ENCODE measurements around the gene FAM83G.
"Not testable (repeated sequence)": the region's sequence is repeated elsewhere in the genome, so short reads cannot be mapped to it uniquely, and the experiment has no call there.

The FAM83G gene, protein sequence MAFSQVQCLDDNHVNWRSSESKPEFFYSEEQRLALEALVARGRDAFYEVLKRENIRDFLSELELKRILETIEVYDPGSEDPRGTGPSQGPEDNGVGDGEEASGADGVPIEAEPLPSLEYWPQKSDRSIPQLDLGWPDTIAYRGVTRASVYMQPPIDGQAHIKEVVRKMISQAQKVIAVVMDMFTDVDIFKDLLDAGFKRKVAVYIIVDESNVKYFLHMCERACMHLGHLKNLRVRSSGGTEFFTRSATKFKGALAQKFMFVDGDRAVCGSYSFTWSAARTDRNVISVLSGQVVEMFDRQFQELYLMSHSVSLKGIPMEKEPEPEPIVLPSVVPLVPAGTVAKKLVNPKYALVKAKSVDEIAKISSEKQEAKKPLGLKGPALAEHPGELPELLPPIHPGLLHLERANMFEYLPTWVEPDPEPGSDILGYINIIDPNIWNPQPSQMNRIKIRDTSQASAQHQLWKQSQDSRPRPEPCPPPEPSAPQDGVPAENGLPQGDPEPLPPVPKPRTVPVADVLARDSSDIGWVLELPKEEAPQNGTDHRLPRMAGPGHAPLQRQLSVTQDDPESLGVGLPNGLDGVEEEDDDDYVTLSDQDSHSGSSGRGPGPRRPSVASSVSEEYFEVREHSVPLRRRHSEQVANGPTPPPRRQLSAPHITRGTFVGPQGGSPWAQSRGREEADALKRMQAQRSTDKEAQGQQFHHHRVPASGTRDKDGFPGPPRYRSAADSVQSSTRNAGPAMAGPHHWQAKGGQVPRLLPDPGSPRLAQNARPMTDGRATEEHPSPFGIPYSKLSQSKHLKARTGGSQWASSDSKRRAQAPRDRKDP

DNA sequence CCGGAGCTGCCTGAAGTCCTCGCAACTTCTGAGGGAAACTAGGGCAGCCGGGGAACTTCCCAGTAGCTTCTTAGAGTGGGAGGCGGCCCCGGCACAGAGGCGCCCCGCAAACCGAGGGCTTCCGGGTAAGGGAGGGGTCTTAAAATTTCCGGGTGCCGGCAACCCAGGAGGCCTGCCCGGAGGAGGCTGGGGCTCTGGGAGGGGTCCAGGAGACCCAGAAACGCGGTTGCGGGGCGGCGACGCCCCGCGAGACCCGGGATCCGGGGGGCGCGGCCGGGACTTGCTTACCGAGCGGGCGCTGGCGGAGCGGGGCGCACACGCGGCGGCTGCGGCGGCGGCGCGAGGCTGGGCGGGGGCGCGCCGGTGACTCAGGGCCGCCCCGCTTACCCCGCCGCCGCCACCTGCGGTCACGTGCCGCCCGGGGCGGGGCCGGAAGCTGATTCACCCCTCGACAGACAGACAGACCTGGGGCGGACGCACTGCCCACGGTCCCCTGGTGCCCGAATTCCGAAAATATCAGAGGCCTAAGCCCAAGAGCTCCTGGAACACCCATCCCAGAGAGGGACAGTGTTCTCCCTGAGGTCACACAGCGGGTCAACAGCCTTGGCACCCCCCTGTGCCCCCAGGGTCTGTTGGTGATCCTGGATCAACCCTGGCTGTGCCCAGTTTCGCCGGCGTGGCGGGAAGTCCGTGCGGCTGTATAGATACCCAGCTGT is at the start of gene FAM83G:
FAM83G (minus strand) TSS at position 344 of the 716 bp plus-strand sequence. CDS start 723 bp downstream, outside the sequence.
- DNase-seq (ENCODE audit: low read depth): no peak

DNA sequence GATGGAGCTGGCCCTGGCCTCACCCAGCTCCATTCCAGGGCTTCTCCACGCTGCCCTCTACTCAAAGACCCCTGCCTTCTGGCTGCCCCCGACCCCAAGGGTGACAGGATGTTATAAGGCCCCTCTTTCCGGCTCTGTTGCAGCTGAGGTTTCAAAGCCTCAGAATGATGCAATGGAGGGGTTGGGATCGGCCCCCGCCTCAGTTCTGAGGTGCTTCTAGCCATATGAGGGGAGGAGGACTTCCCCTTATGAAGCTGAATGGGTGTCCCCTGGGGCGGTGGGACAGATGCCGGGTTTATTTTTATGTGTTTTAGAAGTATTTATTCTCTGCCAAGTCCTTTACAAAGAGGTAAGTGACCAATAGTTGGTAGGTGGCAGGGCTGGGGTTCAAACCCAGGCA is 44.3 kb upstream of the FAM83G start:
- not testable (repeated sequence) for DNase-seq (ENCODE audit: low read depth)

DNA sequence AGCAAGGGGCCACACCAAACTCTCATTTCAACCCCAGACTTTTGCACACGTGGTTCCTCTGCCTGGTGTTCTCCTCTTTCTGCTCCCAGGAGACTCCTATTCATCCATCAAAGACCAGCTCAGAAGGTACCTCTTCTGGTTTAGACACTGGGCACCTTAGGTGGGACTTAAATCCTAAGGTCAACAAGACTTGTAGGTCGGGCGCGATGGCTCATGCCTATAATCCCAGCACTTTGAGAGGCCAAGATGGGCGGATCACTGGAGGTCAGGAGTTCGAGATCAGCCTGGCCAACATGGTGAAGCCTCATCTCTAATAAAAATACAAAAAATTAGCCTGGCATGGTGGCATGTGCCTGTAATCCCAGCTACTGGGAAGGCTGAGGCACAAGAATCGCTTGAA is 42.9 kb upstream of the FAM83G start:
- not testable (repeated sequence) for DNase-seq (ENCODE audit: low read depth)

DNA sequence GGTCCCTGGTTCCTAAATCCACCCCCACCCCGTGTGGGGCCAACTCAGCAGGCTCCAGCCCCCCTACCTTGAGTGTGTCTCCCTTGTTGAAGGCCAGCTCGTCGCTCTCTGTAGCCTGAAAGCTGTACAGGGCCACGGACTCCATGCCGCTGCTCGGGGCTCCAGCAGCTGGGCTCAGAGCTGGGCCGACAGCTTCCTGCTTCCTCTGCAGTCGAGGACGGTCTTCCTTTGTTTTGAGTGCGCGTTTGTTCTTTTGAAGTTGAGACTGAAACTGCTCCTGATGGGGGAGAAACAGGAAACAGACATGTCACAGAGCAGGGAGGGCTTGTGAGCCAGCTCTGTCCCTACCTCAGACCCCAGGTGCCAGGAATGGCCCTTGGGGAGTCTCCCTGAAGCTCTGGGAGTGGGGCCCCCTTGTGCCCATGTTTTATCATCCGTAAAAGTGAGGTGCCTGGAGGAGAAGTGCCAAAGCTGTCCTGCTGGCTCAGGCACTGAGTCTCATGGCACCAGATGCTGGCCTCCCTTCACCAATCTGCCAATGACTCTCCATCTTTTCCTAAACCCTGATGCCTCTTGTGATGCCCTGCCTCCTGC is 42.3 kb upstream of the FAM83G start, which contains the start of gene GRAP:
GRAP (minus strand) TSS at position 176 of the 594 bp plus-strand sequence; CDS start at position 145, 31 bp downstream.
- DNase-seq (ENCODE audit: low read depth): not testable (repeated sequence)

DNA sequence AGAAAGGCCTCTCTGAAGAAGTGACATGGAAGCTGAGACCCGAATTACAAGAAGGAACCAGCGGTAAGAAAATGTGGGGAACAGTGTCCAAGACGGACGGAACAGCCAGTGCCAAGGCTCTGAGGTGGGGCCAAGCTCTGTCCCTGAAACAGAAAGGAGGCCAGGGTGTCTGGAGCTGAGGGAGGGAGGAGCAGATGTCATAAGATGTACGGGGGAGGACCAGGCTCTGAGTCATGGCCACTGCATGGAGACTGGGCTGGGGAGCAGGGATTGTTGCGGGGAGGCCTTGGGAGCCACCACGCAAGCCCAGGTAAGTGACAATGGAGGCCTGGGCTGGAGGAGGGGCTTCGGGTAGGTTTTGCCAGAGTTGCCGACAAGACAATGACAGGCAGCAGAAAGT is 40.1 kb upstream of the FAM83G start:
- not testable (repeated sequence) for DNase-seq (ENCODE audit: low read depth)

DNA sequence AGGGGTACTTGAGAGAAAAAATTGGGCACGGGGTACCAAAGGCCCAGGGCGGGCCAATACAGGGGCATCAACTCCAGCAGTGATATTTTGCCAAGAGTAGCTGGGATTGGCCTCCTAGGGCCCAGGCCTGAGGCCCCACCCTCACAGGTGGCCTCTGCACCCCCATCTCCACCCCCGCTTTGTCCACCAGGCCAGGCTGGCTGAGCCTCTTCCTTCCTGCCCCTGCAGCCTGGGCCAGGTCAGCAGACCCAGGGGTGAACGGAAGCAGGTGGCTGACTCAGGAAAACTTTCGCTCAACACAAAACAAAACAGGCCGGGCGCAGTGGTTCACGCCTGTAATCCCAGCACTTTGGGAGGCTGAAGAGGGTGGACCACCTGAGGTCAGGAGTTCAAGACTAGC is 38.5 kb upstream of the FAM83G start:
- not testable (repeated sequence) for DNase-seq (ENCODE audit: low read depth)

DNA sequence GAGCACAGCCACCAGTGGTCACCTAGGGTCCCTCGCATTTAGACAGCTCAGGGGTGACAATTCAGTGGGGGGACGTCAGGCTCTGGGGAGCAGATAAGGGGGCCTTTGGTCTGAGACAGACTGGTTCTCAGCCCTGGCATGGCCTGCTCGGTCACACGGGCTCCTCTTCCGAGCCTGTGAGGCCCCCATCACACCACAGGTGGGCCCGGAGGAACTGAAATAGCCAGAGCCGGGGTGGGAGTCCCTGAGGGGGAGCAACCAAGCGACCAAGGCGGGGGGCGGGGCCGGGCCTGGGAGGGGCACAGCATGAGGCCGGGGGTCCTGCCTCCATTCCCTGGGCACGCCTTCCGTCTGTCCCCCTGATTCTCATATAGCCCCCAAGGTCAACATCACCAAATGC is 37.8 kb upstream of the FAM83G start:
- not testable (repeated sequence) for DNase-seq (ENCODE audit: low read depth)

DNA sequence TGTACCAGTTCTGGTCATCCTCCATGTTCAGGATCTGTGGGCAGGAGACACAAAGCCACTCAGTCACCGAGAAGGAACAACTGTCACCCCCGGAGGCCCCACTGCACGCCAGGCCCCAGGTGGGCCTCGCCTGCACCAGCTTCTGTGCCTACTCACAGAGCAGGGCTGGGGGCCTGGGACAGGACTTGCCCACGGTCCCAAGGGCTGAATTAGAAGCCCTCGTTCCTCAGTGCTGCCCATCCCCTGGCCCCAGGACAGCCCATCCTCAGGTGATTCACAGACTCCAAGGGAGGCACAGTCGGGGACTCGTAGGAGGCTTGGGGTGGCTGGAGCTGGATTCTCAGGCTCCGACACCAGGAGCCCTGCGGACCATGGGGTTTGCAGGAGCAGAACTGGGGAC is 37.3 kb upstream of the FAM83G start:
- DNase-seq (ENCODE audit: low read depth): not testable (repeated sequence)

DNA sequence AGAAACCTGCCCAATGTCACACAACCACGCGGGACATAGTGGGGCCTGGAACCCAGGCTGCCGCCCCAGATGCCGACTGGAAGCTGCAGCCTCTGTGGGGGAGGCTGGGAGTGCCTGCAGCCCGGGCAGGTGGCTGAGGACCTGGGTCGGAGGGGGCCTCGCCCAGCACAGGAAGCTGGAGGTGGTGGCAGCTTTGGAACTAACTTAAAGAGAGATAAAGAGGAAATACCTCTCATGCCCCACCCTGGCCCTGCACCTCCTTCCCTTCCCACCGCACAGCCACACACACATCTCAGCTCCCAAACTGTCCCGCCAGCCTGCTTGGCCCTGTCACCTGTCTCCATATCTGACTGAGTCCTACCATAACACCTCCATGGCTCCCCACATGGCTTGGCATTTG is 35.8 kb upstream of the FAM83G start:
- not testable (repeated sequence) for DNase-seq (ENCODE audit: low read depth)

DNA sequence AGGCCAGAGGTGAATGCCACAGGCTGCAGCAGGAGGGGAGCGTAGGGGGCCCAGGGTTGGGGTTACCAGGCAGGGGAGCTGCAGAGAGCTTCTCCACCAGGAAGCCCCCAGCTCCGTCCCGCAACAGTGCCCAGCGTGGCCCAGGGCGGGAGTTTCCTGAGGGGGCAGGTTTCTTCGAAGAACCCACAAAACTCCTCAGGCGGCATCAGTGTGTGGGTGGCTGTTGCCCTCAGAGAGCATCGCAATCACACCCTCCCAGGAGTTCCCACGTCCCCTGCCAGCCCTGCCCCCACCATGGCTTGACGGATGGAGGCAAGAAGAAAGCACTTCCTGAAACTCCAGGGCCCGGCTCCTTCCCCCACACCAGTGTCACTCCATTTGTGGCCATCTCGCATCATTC is 34.2 kb upstream of the FAM83G start:
- not testable (repeated sequence) for DNase-seq (ENCODE audit: low read depth)

DNA sequence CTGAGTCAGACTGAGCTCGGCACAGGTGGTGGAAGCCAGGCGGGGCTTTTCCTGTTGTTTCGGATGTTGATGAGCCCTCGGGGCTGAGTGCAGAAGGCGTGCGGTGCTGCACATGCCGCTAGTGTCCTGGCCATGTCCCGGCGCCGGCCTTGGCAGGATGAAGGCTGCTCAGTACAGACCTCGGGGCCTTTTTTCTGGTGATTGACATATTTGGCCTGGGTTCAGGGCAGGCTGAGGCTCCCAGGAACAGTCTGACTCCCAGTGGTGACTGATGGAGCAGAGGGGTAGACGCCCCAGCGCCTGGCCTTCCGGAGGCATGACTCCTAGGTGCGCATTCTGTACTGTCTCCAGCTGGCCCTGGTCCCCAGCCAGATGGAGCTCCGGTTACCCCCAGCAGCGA is 33.4 kb upstream of the FAM83G start:
- not testable (repeated sequence) for DNase-seq (ENCODE audit: low read depth)

DNA sequence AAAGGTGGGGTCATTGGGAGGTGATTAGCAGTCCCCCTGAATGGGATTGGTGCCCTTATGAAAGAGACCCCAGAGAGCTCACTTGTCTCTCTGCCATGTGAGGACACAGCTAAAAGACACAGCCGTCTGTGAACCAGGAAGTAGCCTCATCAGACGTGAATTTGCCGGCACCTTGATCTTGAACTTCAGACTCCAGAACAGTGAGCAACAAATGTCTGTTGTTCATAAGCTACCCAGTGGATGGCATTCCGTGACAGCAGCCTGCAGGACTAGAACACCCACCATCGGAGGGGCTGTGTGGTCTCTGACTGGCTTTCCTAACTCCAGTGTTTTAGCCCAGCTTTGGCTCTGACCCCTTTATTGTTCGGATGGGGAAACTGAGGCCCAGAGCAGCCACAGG is 33.0 kb upstream of the FAM83G start:
- not testable (repeated sequence) for DNase-seq (ENCODE audit: low read depth)

DNA sequence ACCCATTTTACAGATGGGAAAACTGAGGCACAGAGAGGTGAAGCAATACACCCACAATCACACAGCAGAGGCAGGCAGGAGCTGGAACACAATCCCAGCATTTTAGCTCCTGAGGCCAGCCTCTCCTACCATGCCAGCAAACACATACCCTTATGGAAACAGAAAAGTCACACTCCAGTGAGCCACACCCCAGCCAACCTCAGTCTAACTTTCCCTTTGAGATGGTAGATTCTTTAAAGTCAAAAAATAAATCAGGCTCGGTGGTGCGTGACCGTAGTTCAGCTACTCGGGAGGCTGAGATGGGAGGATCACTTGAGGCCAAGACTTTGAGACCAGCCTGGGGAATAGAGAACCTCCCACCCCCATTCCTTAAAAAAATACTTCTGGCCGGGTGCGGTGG is 31.6 kb upstream of the FAM83G start:
- not testable (repeated sequence) for DNase-seq (ENCODE audit: low read depth)

DNA sequence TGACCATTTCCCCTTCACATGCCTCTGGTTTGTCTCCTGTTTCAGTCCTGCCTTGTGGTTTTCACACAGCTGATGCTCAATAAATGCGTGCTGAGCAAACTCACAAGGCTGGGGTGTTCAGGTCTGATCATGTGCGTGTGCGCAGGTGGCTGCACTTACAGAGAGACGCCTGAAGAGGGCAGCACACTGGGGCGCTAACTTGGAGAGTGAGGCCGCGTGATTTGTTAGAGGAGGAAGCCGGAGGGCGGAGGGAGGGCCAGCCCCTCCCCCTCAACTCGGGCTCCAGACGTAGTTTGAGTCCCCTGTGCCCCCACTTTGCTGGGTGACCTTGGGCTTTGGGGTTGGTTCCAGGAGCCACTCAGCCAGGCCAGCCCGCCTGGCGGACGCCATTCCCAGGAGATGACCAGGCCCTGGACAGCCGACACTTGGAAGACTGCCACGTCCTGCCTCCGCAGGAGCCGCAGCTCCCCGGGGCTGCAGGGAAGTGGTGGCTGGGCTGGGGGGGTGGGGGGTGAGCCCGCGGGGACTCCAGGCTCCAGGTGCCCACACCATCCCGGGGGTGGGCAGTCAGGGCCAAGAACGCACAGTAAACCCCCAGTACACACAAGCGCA is 27.9 kb upstream of the FAM83G start:
- not testable (repeated sequence) for DNase-seq (ENCODE audit: low read depth)

DNA sequence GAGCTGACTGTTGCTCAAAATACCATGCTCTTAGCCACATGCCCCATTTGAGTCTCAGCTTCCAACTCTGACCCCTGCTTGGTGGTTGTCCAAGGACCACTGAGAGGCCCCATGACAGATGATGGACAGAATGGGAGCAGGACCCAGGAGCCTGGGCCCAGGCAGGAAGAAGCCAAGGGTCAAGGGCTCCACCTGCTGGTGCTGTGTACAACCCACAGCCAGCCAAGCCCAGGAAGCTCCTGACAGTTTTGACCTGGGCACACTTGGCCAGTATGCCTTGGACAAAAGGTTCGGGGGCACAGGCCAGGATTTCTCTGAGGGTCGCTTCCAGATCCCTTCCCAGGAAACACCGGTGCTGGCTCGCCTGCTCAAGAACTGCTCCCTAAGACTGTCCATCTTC is 27.2 kb upstream of the FAM83G start:
- not testable (repeated sequence) for DNase-seq (ENCODE audit: low read depth)

DNA sequence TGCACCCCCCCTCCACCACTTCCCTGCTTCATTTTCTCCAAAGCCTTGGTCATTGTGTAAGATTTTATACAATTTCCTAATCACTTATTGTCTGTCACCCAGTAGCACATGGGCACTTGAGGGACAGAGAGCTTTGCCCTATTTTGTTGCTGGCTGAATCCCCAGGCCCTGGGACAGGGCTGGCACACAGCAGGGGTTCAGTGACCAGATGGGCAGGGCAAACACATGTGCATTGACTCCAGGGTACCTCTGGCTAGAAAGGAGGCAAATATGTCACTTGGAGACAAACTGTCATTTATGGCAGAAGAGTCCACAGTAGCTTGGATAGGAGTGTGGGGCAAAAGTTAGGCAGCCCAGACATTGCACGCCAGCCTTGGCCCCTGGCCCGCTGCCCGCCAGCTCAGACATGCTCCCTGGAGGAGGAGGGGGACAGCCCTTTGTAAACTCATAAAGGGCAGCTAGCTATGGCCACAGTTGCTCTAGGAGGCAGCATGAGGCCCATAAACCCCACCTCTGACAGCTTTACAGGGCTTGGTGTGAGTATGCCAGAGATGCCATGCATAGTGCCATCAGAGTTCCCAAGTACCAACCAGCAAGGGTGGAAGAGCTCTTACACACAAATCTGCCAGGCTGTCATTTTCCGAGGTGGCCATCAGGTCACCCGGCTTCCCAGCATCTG is 26.3 kb upstream of the FAM83G start:
- not testable (repeated sequence) for DNase-seq (ENCODE audit: low read depth)

DNA sequence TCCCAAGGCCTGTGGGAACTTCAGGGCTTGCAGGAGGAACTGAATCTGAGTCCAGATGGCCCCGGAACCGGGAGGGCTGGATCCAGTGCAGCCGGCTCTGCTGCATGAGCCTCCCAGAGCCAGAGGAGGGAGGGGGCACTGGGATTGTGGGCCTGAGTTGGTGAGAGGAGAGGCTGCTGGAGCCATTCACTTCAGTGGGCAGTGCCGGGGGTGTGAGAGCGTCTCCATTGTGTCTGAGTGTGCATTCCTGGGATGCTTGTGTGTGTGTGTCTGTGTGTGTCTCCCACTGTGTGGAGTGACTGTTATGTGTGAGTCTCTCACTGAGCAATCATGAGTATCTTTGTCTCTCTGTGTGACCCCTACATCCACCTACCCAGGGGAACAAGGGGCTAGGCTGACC is 25.2 kb upstream of the FAM83G start:
- not testable (repeated sequence) for DNase-seq (ENCODE audit: low read depth)

DNA sequence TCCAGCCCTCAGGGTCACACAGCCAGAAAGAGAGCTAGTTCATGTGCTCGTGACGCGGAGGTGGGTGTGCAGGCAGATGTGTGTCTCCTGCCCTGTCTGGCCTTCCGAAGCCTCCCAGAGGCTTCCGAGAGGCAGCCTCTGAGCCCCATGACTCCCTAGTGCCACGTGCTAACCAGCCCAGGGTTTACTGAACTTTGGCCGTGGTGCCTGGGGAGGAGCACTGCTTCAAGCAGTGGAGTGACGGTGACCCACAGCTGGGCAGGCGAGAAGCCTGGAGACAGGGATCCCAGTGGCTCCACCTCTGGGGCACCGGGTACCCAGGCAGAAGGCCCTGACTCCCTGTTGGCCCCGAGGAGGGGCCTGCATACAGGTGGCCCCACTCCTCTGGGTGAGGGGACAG is 24.1 kb upstream of the FAM83G start:
- not testable (repeated sequence) for DNase-seq (ENCODE audit: low read depth)

DNA sequence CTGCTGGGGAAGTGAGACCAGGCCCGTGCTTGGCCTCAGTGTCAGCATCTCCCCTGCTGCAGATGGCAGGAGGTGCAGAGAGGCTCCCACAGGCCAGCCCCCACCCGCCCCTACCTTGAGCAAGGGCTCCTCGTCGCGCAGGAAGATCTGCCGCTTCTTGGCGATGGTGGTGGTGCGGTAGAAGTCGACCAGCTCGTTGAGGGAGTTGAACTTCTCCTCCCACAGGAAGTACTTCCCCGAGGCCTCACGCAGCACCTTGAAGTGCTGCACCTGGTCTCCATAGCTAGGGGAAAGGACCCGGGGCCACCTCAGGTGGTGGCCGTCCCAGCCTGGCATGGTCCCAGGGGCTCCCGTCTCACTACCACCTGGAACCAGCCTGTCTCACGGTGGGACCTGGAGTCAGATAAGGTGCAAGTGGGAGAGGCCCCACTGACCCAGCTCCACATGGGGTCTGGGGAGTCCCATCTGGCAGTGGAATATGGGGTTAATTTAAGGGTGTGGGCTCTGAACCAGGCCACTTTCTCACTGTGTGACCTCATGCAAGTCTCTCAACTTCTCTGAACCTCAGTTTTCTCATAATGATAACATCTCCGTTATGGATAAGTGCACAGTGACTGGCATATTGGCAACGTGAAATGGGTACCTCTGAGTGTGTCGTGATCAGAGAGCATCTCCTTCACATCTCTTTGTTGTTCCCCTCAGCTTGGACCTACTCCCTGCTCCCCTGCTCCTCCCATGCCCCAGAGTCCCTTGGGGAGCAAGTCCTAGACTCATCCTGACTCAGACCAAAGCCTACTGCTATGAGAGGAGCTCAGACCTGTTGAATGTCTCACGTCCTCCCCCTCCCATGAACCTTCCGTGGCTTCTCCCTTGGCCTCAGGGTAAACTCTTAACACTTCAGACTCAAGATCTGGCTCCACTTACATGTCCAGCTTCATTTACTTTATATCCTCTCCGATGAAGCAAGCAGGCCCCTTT is 19.8 kb upstream of the FAM83G start:
- peak; percentile 43 for DNase-seq (ENCODE audit: low read depth)
